HepG2 (cell line): ENCODE measurements around the gene IRX3. TPM values are rescaled to one million over a fixed set of nuclear protein-coding genes. Genes with fewer than 3 reads are reported as not detected.

Experiments used
- ADNP ChIP-seq: sonication (generic); formaldehyde crosslinking; IDR thresholded peaks from 2 replicates; pipeline ENCODE4 v1.4.0; 2020; ENCODE audit warnings: missing genetic modification reagents
- ARID2 ChIP-seq: sonication (generic); formaldehyde crosslinking; IDR thresholded peaks from 2 replicates; pipeline ENCODE4 v1.8.1; 2022; ENCODE audit warnings: mild to moderate bottlenecking, missing genetic modification reagents, borderline replicate concordance
- BRD4 ChIP-seq: sonication (generic); formaldehyde crosslinking; IDR thresholded peaks from 2 replicates; pipeline ENCODE4 v1.4.0; 2020; ENCODE audit warnings: missing genetic modification reagents
- FOXJ3 ChIP-seq: sonication (generic); formaldehyde crosslinking; IDR thresholded peaks from 2 replicates; pipeline ENCODE4 v1.4.0; 2020; ENCODE audit warnings: missing genetic modification reagents, mild to moderate bottlenecking, borderline replicate concordance
- MTA1 ChIP-seq: sonication (generic); formaldehyde crosslinking; IDR thresholded peaks from 2 replicates; pipeline ENCODE4 v1.4.0; 2020; ENCODE audit warnings: missing genetic modification reagents, mild to moderate bottlenecking, borderline replicate concordance
- NCOA1 ChIP-seq: sonication (generic); formaldehyde crosslinking; IDR thresholded peaks from 2 replicates; pipeline ENCODE4 v1.9.0; 2021; ENCODE audit warnings: missing genetic modification reagents
- NFRKB ChIP-seq: fragments of 450-650 bp; IDR thresholded peaks from 2 replicates; pipeline ENCODE4 v1.6.1; 2017
- PBX3 ChIP-seq: sonication (generic); formaldehyde crosslinking; IDR thresholded peaks from 2 replicates; pipeline ENCODE4 v1.8.1; 2023; ENCODE audit warnings: missing genetic modification reagents, inconsistent platforms, borderline replicate concordance
- SP4 ChIP-seq: sonication (generic); formaldehyde crosslinking; IDR thresholded peaks from 2 replicates; pipeline ENCODE4 v1.8.1; 2023; ENCODE audit warnings: mild to moderate bottlenecking, missing genetic modification reagents
- THYN1 ChIP-seq: sonication (generic); formaldehyde crosslinking; IDR thresholded peaks from 2 replicates; pipeline ENCODE4 v1.8.1; 2023; ENCODE audit warnings: low read depth, mild to moderate bottlenecking, moderate library complexity, missing genetic modification reagents, borderline replicate concordance
- ZBTB38 ChIP-seq: sonication (generic); formaldehyde crosslinking; IDR thresholded peaks from 2 replicates; pipeline ENCODE4 v1.5.1; 2020; ENCODE audit warnings: mild to moderate bottlenecking, missing genetic modification reagents
- ZNF33B ChIP-seq: sonication (generic); formaldehyde crosslinking; IDR thresholded peaks from 2 replicates; pipeline ENCODE4 v1.5.1; 2020; ENCODE audit warnings: mild to moderate bottlenecking, missing genetic modification reagents
- ZNF616 ChIP-seq: sonication (generic); formaldehyde crosslinking; IDR thresholded peaks from 2 replicates; pipeline ENCODE4 v1.5.0; 2020; ENCODE audit warnings: low read depth, mild to moderate bottlenecking, missing genetic modification reagents
- ZNF709 ChIP-seq: sonication (generic); formaldehyde crosslinking; IDR thresholded peaks from 2 replicates; pipeline ENCODE4 v1.5.0; 2020; ENCODE audit warnings: mild to moderate bottlenecking, missing genetic modification reagents
- ZNF746 ChIP-seq: sonication (generic); formaldehyde crosslinking; IDR thresholded peaks from 2 replicates; pipeline ENCODE4 v1.8.0; 2022; ENCODE audit warnings: mild to moderate bottlenecking, missing genetic modification reagents
- polyA plus RNA-seq, 8 experiments: library from polyadenylated mRNA; depleted of rRNA in 3 of 8; stranded (reverse) in 7 of 8; unstranded in 1 of 8; fragments of >200 nt; fragmentation: Illumina TruSeq in 4 of 8; extraction: Trizol in 4 of 8; gene quantifications; 2 replicates each; pipeline versions ENCODE4 v1.2.1 to v1.2.3, GENCODE V29; 2011 to 2016; ENCODE audit warnings: low read depth in 4 of 8, missing spikeins in 1 of 8, mixed read lengths in 1 of 8; ENCODE audit not compliant: insufficient read depth in 1 of 8
- total RNA-seq, 5 experiments: library from RNA; depleted of rRNA; stranded (reverse); fragments of >200 nt; fragmentation: Illumina TruSeq; extraction: Trizol; gene quantifications; 2 replicates each; pipeline ENCODE4 v1.2.3, GENCODE V29; 2016; ENCODE audit warnings: low read depth in 1 of 5
- TF ChIP-seq, protein P1 (sequence below): sonication (generic); formaldehyde crosslinking; IDR thresholded peaks from 2 replicates; pipeline ENCODE4 v1.5.0; 2020; ENCODE audit warnings: mild to moderate bottlenecking, missing genetic modification reagents, borderline replicate concordance
- TF ChIP-seq, protein P2 (sequence below): sonication (generic); formaldehyde crosslinking; IDR thresholded peaks from 2 replicates; pipeline ENCODE4 v1.4.0; 2020; ENCODE audit warnings: missing genetic modification reagents, borderline replicate concordance
- TF ChIP-seq, protein P3 (sequence below): sonication (generic); formaldehyde crosslinking; IDR thresholded peaks from 2 replicates; pipeline ENCODE4 v1.4.0; 2020; ENCODE audit warnings: missing genetic modification reagents

IRX3 gene
- total and polyA plus RNA-seq, 2 of the 13 experiments (the other 11 are each of a cell fraction or from before 2014, with no cell fraction given), result 9.2 to 16.4 TPM

DNA sequence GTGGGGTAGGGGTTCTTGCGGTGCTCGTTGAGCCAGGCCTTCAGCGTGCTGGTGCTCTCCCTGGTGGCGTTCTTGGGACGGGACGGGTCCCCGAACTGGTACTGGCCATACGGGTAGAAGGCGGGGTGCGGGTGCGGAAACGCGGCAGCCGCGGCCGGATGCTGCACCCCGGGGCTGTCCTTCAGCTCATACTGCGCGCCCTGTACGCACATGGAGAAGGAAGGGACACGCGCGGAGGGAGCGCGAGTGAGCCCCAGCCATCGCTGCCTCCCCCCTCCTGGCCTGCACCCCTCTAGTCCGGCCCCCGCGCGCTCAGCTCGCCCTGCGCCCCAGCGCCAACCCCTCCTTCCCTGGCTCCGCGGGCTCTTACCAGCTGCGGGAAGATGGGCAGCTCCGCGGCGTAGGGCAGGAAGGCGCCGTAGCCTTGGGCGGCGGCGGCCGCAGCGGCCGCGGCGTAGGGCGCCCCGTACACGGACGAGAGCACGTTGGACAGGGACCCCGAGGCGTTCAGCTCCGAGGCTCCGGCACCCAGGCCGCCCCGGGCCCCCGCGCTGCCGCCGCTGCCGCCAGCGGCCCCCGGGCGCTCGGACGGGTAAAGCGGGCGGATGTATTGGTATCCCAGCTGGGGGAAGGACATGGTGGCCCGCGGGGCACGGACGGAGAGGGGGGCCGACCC lies 1.0 kb downstream of the IRX3 start (continued):
- TF ChIP-seq, protein P1, sequence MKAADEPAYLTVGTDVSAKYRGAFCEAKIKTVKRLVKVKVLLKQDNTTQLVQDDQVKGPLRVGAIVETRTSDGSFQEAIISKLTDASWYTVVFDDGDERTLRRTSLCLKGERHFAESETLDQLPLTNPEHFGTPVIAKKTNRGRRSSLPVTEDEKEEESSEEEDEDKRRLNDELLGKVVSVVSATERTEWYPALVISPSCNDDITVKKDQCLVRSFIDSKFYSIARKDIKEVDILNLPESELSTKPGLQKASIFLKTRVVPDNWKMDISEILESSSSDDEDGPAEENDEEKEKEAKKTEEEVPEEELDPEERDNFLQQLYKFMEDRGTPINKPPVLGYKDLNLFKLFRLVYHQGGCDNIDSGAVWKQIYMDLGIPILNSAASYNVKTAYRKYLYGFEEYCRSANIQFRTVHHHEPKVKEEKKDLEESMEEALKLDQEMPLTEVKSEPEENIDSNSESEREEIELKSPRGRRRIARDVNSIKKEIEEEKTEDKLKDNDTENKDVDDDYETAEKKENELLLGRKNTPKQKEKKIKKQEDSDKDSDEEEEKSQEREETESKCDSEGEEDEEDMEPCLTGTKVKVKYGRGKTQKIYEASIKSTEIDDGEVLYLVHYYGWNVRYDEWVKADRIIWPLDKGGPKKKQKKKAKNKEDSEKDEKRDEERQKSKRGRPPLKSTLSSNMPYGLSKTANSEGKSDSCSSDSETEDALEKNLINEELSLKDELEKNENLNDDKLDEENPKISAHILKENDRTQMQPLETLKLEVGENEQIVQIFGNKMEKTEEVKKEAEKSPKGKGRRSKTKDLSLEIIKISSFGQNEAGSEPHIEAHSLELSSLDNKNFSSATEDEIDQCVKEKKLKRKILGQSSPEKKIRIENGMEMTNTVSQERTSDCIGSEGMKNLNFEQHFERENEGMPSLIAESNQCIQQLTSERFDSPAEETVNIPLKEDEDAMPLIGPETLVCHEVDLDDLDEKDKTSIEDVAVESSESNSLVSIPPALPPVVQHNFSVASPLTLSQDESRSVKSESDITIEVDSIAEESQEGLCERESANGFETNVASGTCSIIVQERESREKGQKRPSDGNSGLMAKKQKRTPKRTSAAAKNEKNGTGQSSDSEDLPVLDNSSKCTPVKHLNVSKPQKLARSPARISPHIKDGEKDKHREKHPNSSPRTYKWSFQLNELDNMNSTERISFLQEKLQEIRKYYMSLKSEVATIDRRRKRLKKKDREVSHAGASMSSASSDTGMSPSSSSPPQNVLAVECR (CRISPR knock-in tag), result no peak; the same call in 1 of the 2 replicates
- TF ChIP-seq SP4 (CRISPR knock-in tag) (no peak), ZNF616 (no peak), ZNF33B (CRISPR knock-in tag) (no peak), ZNF709 (peak; percentile 61), PBX3 (CRISPR knock-in tag) (no peak), FOXJ3 (CRISPR knock-in tag) (no peak), MTA1 (CRISPR knock-in tag) (peak; percentile 82; the same call in 1 of the 2 replicates), NCOA1 (CRISPR knock-in tag) (no peak), ARID2 (CRISPR knock-in tag) (no peak), THYN1 (CRISPR knock-in tag) (no peak), ZBTB38 (CRISPR knock-in tag) (0 out of 2 replicates have a peak, but pooled peaks have one; percentile 23), ZNF746 (CRISPR knock-in tag) (no peak), NFRKB (no peak), ADNP (CRISPR knock-in tag) (no peak), BRD4 (CRISPR knock-in tag) (no peak)
- TF ChIP-seq, protein P2, sequence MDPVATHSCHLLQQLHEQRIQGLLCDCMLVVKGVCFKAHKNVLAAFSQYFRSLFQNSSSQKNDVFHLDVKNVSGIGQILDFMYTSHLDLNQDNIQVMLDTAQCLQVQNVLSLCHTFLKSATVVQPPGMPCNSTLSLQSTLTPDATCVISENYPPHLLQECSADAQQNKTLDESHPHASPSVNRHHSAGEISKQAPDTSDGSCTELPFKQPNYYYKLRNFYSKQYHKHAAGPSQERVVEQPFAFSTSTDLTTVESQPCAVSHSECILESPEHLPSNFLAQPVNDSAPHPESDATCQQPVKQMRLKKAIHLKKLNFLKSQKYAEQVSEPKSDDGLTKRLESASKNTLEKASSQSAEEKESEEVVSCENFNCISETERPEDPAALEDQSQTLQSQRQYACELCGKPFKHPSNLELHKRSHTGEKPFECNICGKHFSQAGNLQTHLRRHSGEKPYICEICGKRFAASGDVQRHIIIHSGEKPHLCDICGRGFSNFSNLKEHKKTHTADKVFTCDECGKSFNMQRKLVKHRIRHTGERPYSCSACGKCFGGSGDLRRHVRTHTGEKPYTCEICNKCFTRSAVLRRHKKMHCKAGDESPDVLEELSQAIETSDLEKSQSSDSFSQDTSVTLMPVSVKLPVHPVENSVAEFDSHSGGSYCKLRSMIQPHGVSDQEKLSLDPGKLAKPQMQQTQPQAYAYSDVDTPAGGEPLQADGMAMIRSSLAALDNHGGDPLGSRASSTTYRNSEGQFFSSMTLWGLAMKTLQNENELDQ (CRISPR knock-in tag), result no peak
- TF ChIP-seq, protein P3, sequence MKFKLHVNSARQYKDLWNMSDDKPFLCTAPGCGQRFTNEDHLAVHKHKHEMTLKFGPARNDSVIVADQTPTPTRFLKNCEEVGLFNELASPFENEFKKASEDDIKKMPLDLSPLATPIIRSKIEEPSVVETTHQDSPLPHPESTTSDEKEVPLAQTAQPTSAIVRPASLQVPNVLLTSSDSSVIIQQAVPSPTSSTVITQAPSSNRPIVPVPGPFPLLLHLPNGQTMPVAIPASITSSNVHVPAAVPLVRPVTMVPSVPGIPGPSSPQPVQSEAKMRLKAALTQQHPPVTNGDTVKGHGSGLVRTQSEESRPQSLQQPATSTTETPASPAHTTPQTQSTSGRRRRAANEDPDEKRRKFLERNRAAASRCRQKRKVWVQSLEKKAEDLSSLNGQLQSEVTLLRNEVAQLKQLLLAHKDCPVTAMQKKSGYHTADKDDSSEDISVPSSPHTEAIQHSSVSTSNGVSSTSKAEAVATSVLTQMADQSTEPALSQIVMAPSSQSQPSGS, result no peak
